ENCODE results near the gene MYLK. TPM values are rescaled to one million over a fixed set of nuclear protein-coding genes. Genes with fewer than 3 reads are reported as not detected.

The MYLK gene
- polyA plus RNA-seq, 3 donors, result 0.35 to 1.3 (median 0.51) TPM

- intact Hi-C loops (cut with micrococcal nuclease), result no loop called here
- Histone ChIP-seq H3K36me3 (replicated peaks in 1 of 2; ENCODE audit: control insufficient read depth in 1 of 2, insufficient read depth in 2 of 2, low read length in 2 of 2) (no peaks in the 10 kb centered on the region), H3K9ac (ENCODE audit: insufficient read depth, low read length, poor library complexity, severe bottlenecking) (no peak overlapping the region), H2AFZ (ENCODE audit: insufficient read depth, low read depth, low read length, poor library complexity, severe bottlenecking) (no peak overlapping the region), H3K27ac (ENCODE audit: low read depth in 1 of 2, low read length in 2 of 2) (no peak overlapping the region), H3K4me2 (replicated peaks; ENCODE audit: extremely low read depth, low read length, poor library complexity, severe bottlenecking) (no peak overlapping the region), H3K4me3 (replicated peaks in 1 of 3; ENCODE audit: low read depth in 2 of 3, low read length in 3 of 3) (no peak overlapping the region), H3K9me3 (replicated peaks in 1 of 2; ENCODE audit: control insufficient read depth in 1 of 2, insufficient read depth in 1 of 2, low read length in 2 of 2) (no peaks in the 10 kb centered on the region), H3K4me1 (ENCODE audit: control insufficient read depth in 1 of 2, insufficient read depth in 2 of 2, low read length in 2 of 2) (no peaks in the 10 kb centered on the region), H3K79me2 (ENCODE audit: insufficient read depth, low read length) (no peaks in the 10 kb centered on the region), H3K27me3 (ENCODE audit: control insufficient read depth in 2 of 2, insufficient read depth in 2 of 2, low read length in 2 of 2) (no peaks in the 10 kb centered on the region), H4K20me1 (ENCODE audit: insufficient read depth, low read length) (no peaks in the 10 kb centered on the region)
- no peaks in the 10 kb centered on the region for H3K36me3 Mint-ChIP-seq
- H3K4me1 Mint-ChIP-seq, result no peaks in the 10 kb centered on the region
- no peak for DNase-seq
- TF ChIP-seq CTCF (IDR thresholded peaks at IDR 0.05), result no peak
- H3K27ac Mint-ChIP-seq, result no peak overlapping the region
- H3K9me3 Mint-ChIP-seq, result peaks cover 0 to 4% (median 1%) of the 10 kb centered on the region in 7 donors
- no peak overlapping the region for H3K4me3 Mint-ChIP-seq
- peaks cover 2 to 7% (median 4%) of the 10 kb centered on the region in 3 donors for H3K27me3 Mint-ChIP-seq (ENCODE audit: low read depth in 3 of 3)
These were observed 141.0 kb downstream of the MYLK start for GRCh38 chr3:123743121-123743520.

- no peak for DNase-seq
- H3K4me2 ChIP-seq (replicated peaks; ENCODE audit: extremely low read depth, low read length, poor library complexity, severe bottlenecking), result no peak overlapping the region
- H3K9ac ChIP-seq (ENCODE audit: insufficient read depth, low read length, poor library complexity, severe bottlenecking), result no peak overlapping the region
- Mint-ChIP-seq H3K27me3 (ENCODE audit: low read depth in 3 of 3) (peaks cover 2 to 5% (median 2%) of the 10 kb centered on the region in 3 donors), H3K36me3 (no peaks in the 10 kb centered on the region), H3K27ac (no peak overlapping the region), H3K4me3 (no peak overlapping the region), H3K4me1 (no peaks in the 10 kb centered on the region), H3K9me3 (peaks cover 0 to 3% (median 0%) of the 10 kb centered on the region in 7 donors)
- no peaks in the 10 kb centered on the region for H4K20me1 ChIP-seq (ENCODE audit: insufficient read depth, low read length)
- no CpG with 5 or more reads among the region's 3 CpGs for WGBS (ENCODE audit: insufficient coverage)
- intact Hi-C loops (cut with micrococcal nuclease), result no loop called here
- no peak overlapping the region for H2AFZ ChIP-seq (ENCODE audit: insufficient read depth, low read depth, low read length, poor library complexity, severe bottlenecking)
- H3K36me3 ChIP-seq (replicated peaks in 1 of 2; ENCODE audit: control insufficient read depth in 1 of 2, insufficient read depth in 2 of 2, low read length in 2 of 2), result no peaks in the 10 kb centered on the region
- no peaks in the 10 kb centered on the region for H3K9me3 ChIP-seq (replicated peaks in 1 of 2; ENCODE audit: control insufficient read depth in 1 of 2, insufficient read depth in 1 of 2, low read length in 2 of 2)
- TF ChIP-seq CTCF (IDR thresholded peaks at IDR 0.05), result no peak
- no peak overlapping the region for H3K27ac ChIP-seq (ENCODE audit: low read depth in 1 of 2, low read length in 2 of 2)
- no peaks in the 10 kb centered on the region for H3K4me1 ChIP-seq (ENCODE audit: control insufficient read depth in 1 of 2, insufficient read depth in 2 of 2, low read length in 2 of 2)
- H3K79me2 ChIP-seq (ENCODE audit: insufficient read depth, low read length), result no peaks in the 10 kb centered on the region
- no peak overlapping the region for H3K4me3 ChIP-seq (replicated peaks in 1 of 3; ENCODE audit: low read depth in 2 of 3, low read length in 3 of 3)
- H3K27me3 ChIP-seq (ENCODE audit: control insufficient read depth in 2 of 2, insufficient read depth in 2 of 2, low read length in 2 of 2), result no peaks in the 10 kb centered on the region
These were observed 143.1 kb downstream of the MYLK start for GRCh38 chr3:123741041-123741511.

Data from CD14-positive monocyte (primary cell).